ENCODE data around the gene OTUD7B. TPM values are rescaled to one million over a fixed set of nuclear protein-coding genes. Genes with fewer than 3 reads are reported as not detected.

The OTUD7B gene
- total and polyA plus RNA-seq, 2 of the 8 experiments (the other 6 are each of a cell fraction or from before 2014, with no cell fraction given): 4.2 to 21.5 TPM

GRCh38 chr1:149899460-149900284, 110.9 kb downstream of the OTUD7B start, which contains the start of gene BOLA1:
Gene BOLA1, plus strand, starts transcription at chr1:149899568. Its CDS starts 492 bp downstream, at chr1:149900060.
- H3K36me3 ChIP-seq (ENCODE audit: control insufficient read depth in 2 of 4, insufficient read depth in 4 of 4, low read length in 3 of 4): peaks cover 0 to 1% (median 0%) of the 10 kb centered on the region in 4 experiments; a peak in 1 of 8 replicates
- peak; percentile 87 to 92 for DNase-seq (ENCODE audit: low read depth in 1 of 2, low spot score in 2 of 2)
- H4K5ac ChIP-seq (ENCODE audit: insufficient read length, low read depth, low read length): peak within 1 kb of the TSS; percentile 20
- H2BK20ac ChIP-seq (ENCODE audit: low read length): 0 out of 2 replicates have a peak within 1 kb of the TSS, but pooled peaks have one; percentile 32
- H3K4me2 ChIP-seq (ENCODE audit: insufficient read depth in 1 of 2, low read depth in 2 of 2, low read length in 2 of 2): peak within 1 kb of the TSS; percentile 68 to 83
- H2BK15ac ChIP-seq (ENCODE audit: low read length): no peak within 1 kb of the TSS
- no peak within 1 kb of the TSS for H3K14ac ChIP-seq (ENCODE audit: insufficient read length)
- peak within 1 kb of the TSS; percentile 77; the same call in 1 of the 2 replicates for H4K8ac ChIP-seq (ENCODE audit: extremely low read depth, insufficient read depth, low read length)
- H3K9me3 ChIP-seq (ENCODE audit: insufficient read depth in 2 of 2, low read depth in 1 of 2, low read length in 1 of 2): no peaks in the 10 kb centered on the region
- peak within 1 kb of the TSS; percentile 87 for H3K18ac ChIP-seq (ENCODE audit: extremely low read depth, low read length)
- CTCF ChIA-PET (ENCODE audit: partially characterized antibody): interaction anchor here (0.7 to 1.2 kb wide), 3 partner anchors 11 to 41 kb away, joined by 3 to 4 read pairs (median 3); no protein-coding TSS in a partner anchor
- H3K4ac ChIP-seq (replicated peaks; ENCODE audit: insufficient read length, low read depth, low read length): no peak within 1 kb of the TSS
- H2BK12ac ChIP-seq (ENCODE audit: low read depth, low read length): peak within 1 kb of the TSS; percentile 91
- H3K23ac ChIP-seq (ENCODE audit: insufficient read length): no peak within 1 kb of the TSS
- 21% methylated on average over 56 of the region's 65 CpGs; no CpG with 5 or more reads in 1 of the 2 experiments for WGBS, 2 experiments (ENCODE audit: extremely low coverage in 1 of 2, insufficient coverage in 1 of 2, insufficient read length in 1 of 2, insufficient replicate concordance in 2 of 2, low coverage in 1 of 2, low lambda C conversion rate in 2 of 2, missing lambda C conversion rate in 1 of 2)
- H2AK5ac ChIP-seq (ENCODE audit: low read depth, low read length): 0 out of 2 replicates have a peak within 1 kb of the TSS, but pooled peaks have one; percentile 34
- peak within 1 kb of the TSS; percentile 70 for H3K27ac ChIP-seq (ENCODE audit: low read depth, low read length)
- H3K79me2 ChIP-seq (ENCODE audit: control insufficient read depth in 1 of 2, insufficient read depth in 2 of 2, low read length in 2 of 2): no peaks in the 10 kb centered on the region
- H3K23me2 ChIP-seq (ENCODE audit: low read depth, low read length): peaks cover 7% of the 10 kb centered on the region; the same call in 1 of the 2 replicates
- FAIRE-seq: peak; percentile 42
- peak within 1 kb of the TSS; percentile 93 for H2AFZ ChIP-seq (ENCODE audit: low read length)
- H3K4me1 ChIP-seq (replicated peaks in 1 of 4; ENCODE audit: control insufficient read depth in 3 of 4, insufficient read depth in 4 of 4, low read length in 3 of 4): peaks cover 0 to 7% (median 4%) of the 10 kb centered on the region in 4 experiments; a peak in 5 of 7 replicates
- peak within 1 kb of the TSS; percentile 59 to 75 (median 64) for H3K4me3 ChIP-seq (ENCODE audit: extremely low read depth in 1 of 4, insufficient read depth in 2 of 4, low read depth in 3 of 4, low read length in 4 of 4)
- H3K79me1 ChIP-seq (ENCODE audit: low read depth, low read length): no peaks in the 10 kb centered on the region
- no peak within 1 kb of the TSS for H2BK120ac ChIP-seq (replicated peaks; ENCODE audit: low read depth, low read length)
- POLR2A ChIA-PET (ENCODE audit: partially characterized antibody): interaction anchor here (0.8 to 6.4 kb wide), 13 partner anchors 9 to 263 kb away, joined by 3 to 91 read pairs (median 4); partner anchors contain the start of gene VPS45
- H3K56ac ChIP-seq (replicated peaks; ENCODE audit: insufficient read length, low read depth, low read length): no peak within 1 kb of the TSS
- peak within 1 kb of the TSS; percentile 85 for H2BK5ac ChIP-seq (ENCODE audit: low read depth, low read length)
- H3K27me3 ChIP-seq (replicated peaks in 1 of 4; ENCODE audit: control insufficient read depth in 3 of 4, extremely low read depth in 1 of 4, insufficient read depth in 3 of 4, low read length in 3 of 4): no peaks in the 10 kb centered on the region
- H4K20me1 ChIP-seq (replicated peaks in 1 of 2; ENCODE audit: control insufficient read depth in 1 of 2, insufficient read depth in 2 of 2, low read length in 2 of 2): no peaks in the 10 kb centered on the region
- peak within 1 kb of the TSS; percentile 87 for H4K91ac ChIP-seq (replicated peaks; ENCODE audit: insufficient read length, low read length)
- peak within 1 kb of the TSS; percentile 66 to 86 (median 76) for H3K9ac ChIP-seq (replicated peaks in 1 of 4; ENCODE audit: extremely low read depth in 1 of 4, low read depth in 3 of 4, low read length in 3 of 4)
- TF ChIP-seq TAF7 (optimal IDR thresholded peaks at IDR 0.05; ENCODE audit: borderline replicate concordance, low read depth, low read length) (peak; percentile 57), YY1 (IDR thresholded peaks at IDR 0.05; ENCODE audit: low read depth, low read length) (peak; percentile 85), RBBP5 (IDR thresholded peaks at IDR 0.05; ENCODE audit: borderline replicate concordance, low read depth, low read length) (peak; percentile 41; the same call in 1 of the 2 replicates), SP4 (IDR thresholded peaks at IDR 0.05; ENCODE audit: low read length) (no peak), HDAC2 (IDR thresholded peaks at IDR 0.05; ENCODE audit: borderline replicate concordance in 1 of 2, low read depth in 2 of 2, low read length in 2 of 2) (no peak; a peak in 1 of 4 replicates), TEAD4 (IDR thresholded peaks at IDR 0.05; ENCODE audit: low read depth, low read length) (no peak; the same call in 1 of the 2 replicates), USF2 (IDR thresholded peaks at IDR 0.05; ENCODE audit: low read length) (peak; percentile 99), HDAC6 (IDR thresholded peaks at IDR 0.05; ENCODE audit: low read depth, low read length) (no peak), SAP30 (IDR thresholded peaks at IDR 0.05; ENCODE audit: insufficient read depth, insufficient replicate concordance, low read length) (peak; percentile 45)

Data from H1 (cell line).